A549 (cell line): ENCODE results near the gene MTHFD2L.

ENCODE experiments used
- POLR2A ChIP-seq: IDR thresholded peaks from 2 replicates; pipeline ENCODE4 v1.6.1; 2012; ENCODE audit warnings: mild to moderate bottlenecking, low read length
- TF ChIP-seq, protein P1 (sequence below): fragments of >200 bp; sonication (Bioruptor Twin); formaldehyde crosslinking; IDR thresholded peaks from 3 replicates; pipeline ENCODE4 v1.5.1; 2016

DNA sequence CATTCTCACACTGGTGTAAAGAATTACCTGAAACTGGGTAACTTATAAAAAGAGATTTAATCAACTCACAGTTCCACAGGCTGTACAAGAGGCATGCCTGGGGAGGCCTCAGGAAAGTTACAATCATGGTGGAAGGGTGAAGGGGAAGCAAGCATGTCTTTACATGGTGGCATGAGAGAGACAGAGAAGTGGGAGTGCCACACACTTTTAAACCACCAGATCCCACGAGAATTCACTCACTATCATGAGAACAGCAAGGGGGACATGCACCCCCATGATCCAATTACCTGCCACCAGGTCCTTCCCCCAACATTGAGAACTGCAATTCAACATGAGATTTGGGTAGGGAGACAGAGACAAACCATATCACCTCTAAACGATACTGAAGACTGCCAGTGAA lies 173.3 kb downstream of the MTHFD2L start:
- no peak for TF ChIP-seq POLR2A
- TF ChIP-seq, protein P1, sequence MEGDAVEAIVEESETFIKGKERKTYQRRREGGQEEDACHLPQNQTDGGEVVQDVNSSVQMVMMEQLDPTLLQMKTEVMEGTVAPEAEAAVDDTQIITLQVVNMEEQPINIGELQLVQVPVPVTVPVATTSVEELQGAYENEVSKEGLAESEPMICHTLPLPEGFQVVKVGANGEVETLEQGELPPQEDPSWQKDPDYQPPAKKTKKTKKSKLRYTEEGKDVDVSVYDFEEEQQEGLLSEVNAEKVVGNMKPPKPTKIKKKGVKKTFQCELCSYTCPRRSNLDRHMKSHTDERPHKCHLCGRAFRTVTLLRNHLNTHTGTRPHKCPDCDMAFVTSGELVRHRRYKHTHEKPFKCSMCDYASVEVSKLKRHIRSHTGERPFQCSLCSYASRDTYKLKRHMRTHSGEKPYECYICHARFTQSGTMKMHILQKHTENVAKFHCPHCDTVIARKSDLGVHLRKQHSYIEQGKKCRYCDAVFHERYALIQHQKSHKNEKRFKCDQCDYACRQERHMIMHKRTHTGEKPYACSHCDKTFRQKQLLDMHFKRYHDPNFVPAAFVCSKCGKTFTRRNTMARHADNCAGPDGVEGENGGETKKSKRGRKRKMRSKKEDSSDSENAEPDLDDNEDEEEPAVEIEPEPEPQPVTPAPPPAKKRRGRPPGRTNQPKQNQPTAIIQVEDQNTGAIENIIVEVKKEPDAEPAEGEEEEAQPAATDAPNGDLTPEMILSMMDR = no peak
